ENCODE results near the gene C11orf91.

- no peak for TF ChIP-seq EZH2phosphoT487 (IDR thresholded peaks at IDR 0.05; ENCODE audit: borderline replicate concordance, low read depth, low read length)
- TF ChIP-seq, protein P1, sequence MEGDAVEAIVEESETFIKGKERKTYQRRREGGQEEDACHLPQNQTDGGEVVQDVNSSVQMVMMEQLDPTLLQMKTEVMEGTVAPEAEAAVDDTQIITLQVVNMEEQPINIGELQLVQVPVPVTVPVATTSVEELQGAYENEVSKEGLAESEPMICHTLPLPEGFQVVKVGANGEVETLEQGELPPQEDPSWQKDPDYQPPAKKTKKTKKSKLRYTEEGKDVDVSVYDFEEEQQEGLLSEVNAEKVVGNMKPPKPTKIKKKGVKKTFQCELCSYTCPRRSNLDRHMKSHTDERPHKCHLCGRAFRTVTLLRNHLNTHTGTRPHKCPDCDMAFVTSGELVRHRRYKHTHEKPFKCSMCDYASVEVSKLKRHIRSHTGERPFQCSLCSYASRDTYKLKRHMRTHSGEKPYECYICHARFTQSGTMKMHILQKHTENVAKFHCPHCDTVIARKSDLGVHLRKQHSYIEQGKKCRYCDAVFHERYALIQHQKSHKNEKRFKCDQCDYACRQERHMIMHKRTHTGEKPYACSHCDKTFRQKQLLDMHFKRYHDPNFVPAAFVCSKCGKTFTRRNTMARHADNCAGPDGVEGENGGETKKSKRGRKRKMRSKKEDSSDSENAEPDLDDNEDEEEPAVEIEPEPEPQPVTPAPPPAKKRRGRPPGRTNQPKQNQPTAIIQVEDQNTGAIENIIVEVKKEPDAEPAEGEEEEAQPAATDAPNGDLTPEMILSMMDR (conservative IDR thresholded peaks at IDR 0.05; ENCODE audit: low read length): no peak
These were observed 37.5 kb downstream of the C11orf91 start for GRCh38 chr11:33663121-33663520.
